Natural killer cell (primary cell): Measurements from ENCODE around the gene RAB26. TPM values are rescaled to one million over a fixed set of nuclear protein-coding genes. Genes with fewer than 3 reads are reported as not detected.
A peak's percentile ranks its signal among the peaks of the same experiment; 100 is the strongest.

ENCODE experiments used
- ATAC-seq, 3 donors: fragments of 150-1000 bp in 2 of 3; fragments of 200-7000 bp in 1 of 3; cut with Tn5 transposase; 1 replicate in 1 of 3; 2 replicates in 2 of 3; pipeline ENCODE4 v1.10.0; 2021; ENCODE audit warnings: mild to moderate bottlenecking in 2 of 3, moderate library complexity in 2 of 3
- DNase-seq, 2 donors: peaks; one replicate each; pipeline versions ENCODE4 v3.0.0 to v3.0.0-alpha.2; 2013 to 2021; ENCODE audit warnings: mixed read lengths in 1 of 2
- H3K27ac ChIP-seq: one replicate; pipeline ENCODE4 v1.5.1; 2013; ENCODE audit warnings: mild to moderate bottlenecking, low read length
- H3K27me3 ChIP-seq: one replicate; pipeline ENCODE4 v1.6.1; 2013; ENCODE audit warnings: low read length; ENCODE audit not compliant: control insufficient read depth, insufficient read depth
- H3K36me3 ChIP-seq: one replicate; pipeline ENCODE4 v1.6.1; 2013; ENCODE audit warnings: low read length; ENCODE audit not compliant: control insufficient read depth, insufficient read depth
- H3K4me1 ChIP-seq: one replicate; pipeline ENCODE4 v1.6.1; 2013; ENCODE audit warnings: low read length; ENCODE audit not compliant: control insufficient read depth, insufficient read depth
- H3K4me3 ChIP-seq: one replicate; pipeline ENCODE4 v1.5.1; 2013; ENCODE audit warnings: low read length
- H3K9me3 ChIP-seq: one replicate; pipeline ENCODE4 v1.6.1; 2013; ENCODE audit warnings: low read length; ENCODE audit not compliant: control insufficient read depth, insufficient read depth
- H3K27ac Mint-ChIP-seq, 2 donors: one replicate each; pipeline ENCODE4 v1.8.0; 2022; ENCODE audit warnings: mild to moderate bottlenecking in 2 of 2, mixed read lengths in 2 of 2, moderate library complexity in 1 of 2
- H3K27me3 Mint-ChIP-seq, 2 donors: one replicate each; pipeline ENCODE4 v1.8.0; 2022; ENCODE audit warnings: low read depth in 2 of 2, mixed read lengths in 2 of 2
- H3K36me3 Mint-ChIP-seq: one replicate; pipeline ENCODE4 v1.8.0; 2022; ENCODE audit warnings: mixed read lengths
- H3K4me1 Mint-ChIP-seq, 2 donors: one replicate each; pipeline ENCODE4 v1.8.0; 2022; ENCODE audit warnings: mixed read lengths in 2 of 2
- H3K4me3 Mint-ChIP-seq: one replicate; pipeline ENCODE4 v1.8.0; 2022; ENCODE audit warnings: mild to moderate bottlenecking, moderate library complexity, mixed read lengths
- H3K9me3 Mint-ChIP-seq, 2 donors: one replicate each; pipeline ENCODE4 v1.8.0; 2022; ENCODE audit warnings: mixed read lengths in 2 of 2
- CTCF ChIP-seq: fragments of 200-600 bp; IDR thresholded peaks from one replicate; pipeline ENCODE4 v1.8.0; 2022; ENCODE audit warnings: antibody characterized with exemption
- WGBS: methylation state at CpG from one replicate; pipeline ENCODE4 v1.1.7; 2013; ENCODE audit warnings: missing lambda C conversion rate; ENCODE audit not compliant: insufficient coverage; 5-methylcytosine and 5-hydroxymethylcytosine counted together
- intact Hi-C: fragments of 100-400 bp; cut with micrococcal nuclease; formaldehyde crosslinking; loops from one replicate; pipeline ENCODE4 v1.14.2; 2022
- total RNA-seq, 4 donors: library from RNA; stranded (reverse); fragments of 120-200 nt in 1 of 4; gene quantifications; one replicate each; pipeline versions ENCODE4 v1.2.3 to v1.2.4, GENCODE V29; 2013 to 2022

RAB26 gene
- total RNA-seq, 3 donors from 2014 or later (not counting 1 experiment from before 2014, with no cell fraction given) = 0.27 to 0.28 TPM; not detected in 1

GRCh38 chr16:2148714-2149629, 547 bp downstream of the RAB26 start:
- no peak overlapping the region for H3K27ac Mint-ChIP-seq
- H3K4me3 Mint-ChIP-seq = peak overlapping the region; percentile 61
- H3K4me3 ChIP-seq = no peak overlapping the region
- ATAC-seq = peak; percentile 11 to 25 (median 23)
- H3K9me3 ChIP-seq = no peaks in the 10 kb centered on the region
- peak in 1 of 2 donors; percentile 51 for DNase-seq
- H3K4me1 Mint-ChIP-seq = peaks cover 0 to 14% of the 10 kb centered on the region in 2 donors
- intact Hi-C loops = no loop called here
- WGBS = 2% methylated on average over 56 of the region's 62 CpGs
- no peaks in the 10 kb centered on the region for H3K9me3 Mint-ChIP-seq
- no peaks in the 10 kb centered on the region for H3K36me3 Mint-ChIP-seq
- TF ChIP-seq CTCF = no peak
- H3K36me3 ChIP-seq = peaks cover 5% of the 10 kb centered on the region
- H3K27ac ChIP-seq = no peak overlapping the region
- H3K4me1 ChIP-seq = peaks cover 46% of the 10 kb centered on the region
- no peaks in the 10 kb centered on the region for H3K27me3 ChIP-seq
- peaks cover 0 to 3% of the 10 kb centered on the region in 2 donors for H3K27me3 Mint-ChIP-seq

DNA sequence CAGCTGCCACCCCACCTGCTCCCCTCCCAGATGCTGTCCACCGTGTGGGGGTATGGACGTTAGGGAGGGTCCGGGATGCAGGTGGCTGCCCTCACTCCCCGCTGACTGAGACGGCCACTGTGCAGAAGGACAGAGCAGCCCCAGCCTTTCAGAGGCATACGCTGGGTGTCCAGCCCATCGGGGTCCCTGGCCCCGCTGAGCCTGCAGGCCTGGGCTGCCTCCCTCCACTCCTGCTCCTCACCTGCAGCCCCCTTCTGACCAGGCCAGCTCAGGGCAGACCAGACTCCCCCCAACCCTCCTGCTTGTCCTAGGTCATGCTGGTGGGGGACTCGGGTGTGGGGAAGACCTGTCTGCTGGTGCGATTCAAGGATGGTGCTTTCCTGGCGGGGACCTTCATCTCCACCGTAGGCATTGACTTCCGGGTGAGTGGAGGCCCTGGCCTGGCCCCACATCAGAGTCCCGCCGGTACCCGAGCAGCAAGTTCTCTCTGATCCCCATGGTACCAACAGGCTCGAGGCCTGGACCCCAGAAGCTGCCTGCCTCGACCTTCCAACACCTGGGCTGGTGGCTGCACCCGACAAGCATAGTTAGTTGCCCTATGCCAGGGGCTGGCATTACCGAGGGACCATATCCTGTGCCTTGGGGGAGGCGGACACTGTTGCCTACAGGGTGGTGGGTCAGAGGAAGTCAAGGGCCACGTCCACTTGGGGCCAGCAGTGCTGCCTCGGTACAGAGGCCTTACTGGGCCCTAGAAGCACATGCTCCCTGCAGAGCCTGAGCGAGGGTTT, 1.4 kb downstream of the RAB26 start:
- H3K36me3 ChIP-seq = peaks cover 5% of the 10 kb centered on the region
- H3K27me3 Mint-ChIP-seq = peaks cover 0 to 3% of the 10 kb centered on the region in 2 donors
- H3K4me1 Mint-ChIP-seq = peaks cover 6 to 21% of the 10 kb centered on the region in 2 donors
- no peak overlapping the region for H3K4me3 ChIP-seq
- intact Hi-C loops = loop anchor here (5.0 to 10.0 kb wide), 2 partner anchors 65 to 378 kb away; partner anchors contain the start of genes BRICD5, EME2, MRPS34 and NME3
- DNase-seq (peak in 1 of 2 donors; percentile 19), ATAC-seq (no peak)
- no peaks in the 10 kb centered on the region for H3K36me3 Mint-ChIP-seq
- H3K9me3 ChIP-seq = no peaks in the 10 kb centered on the region
- no peaks in the 10 kb centered on the region for H3K9me3 Mint-ChIP-seq
- TF ChIP-seq CTCF = no peak
- no peak overlapping the region for H3K27ac ChIP-seq
- H3K4me1 ChIP-seq = peaks cover 55% of the 10 kb centered on the region
- no peak overlapping the region for H3K27ac Mint-ChIP-seq
- H3K27me3 ChIP-seq = no peaks in the 10 kb centered on the region
- peak overlapping the region; percentile 42 for H3K4me3 Mint-ChIP-seq
- 67% methylated on average over 24 of the region's 24 CpGs for WGBS

DNA sequence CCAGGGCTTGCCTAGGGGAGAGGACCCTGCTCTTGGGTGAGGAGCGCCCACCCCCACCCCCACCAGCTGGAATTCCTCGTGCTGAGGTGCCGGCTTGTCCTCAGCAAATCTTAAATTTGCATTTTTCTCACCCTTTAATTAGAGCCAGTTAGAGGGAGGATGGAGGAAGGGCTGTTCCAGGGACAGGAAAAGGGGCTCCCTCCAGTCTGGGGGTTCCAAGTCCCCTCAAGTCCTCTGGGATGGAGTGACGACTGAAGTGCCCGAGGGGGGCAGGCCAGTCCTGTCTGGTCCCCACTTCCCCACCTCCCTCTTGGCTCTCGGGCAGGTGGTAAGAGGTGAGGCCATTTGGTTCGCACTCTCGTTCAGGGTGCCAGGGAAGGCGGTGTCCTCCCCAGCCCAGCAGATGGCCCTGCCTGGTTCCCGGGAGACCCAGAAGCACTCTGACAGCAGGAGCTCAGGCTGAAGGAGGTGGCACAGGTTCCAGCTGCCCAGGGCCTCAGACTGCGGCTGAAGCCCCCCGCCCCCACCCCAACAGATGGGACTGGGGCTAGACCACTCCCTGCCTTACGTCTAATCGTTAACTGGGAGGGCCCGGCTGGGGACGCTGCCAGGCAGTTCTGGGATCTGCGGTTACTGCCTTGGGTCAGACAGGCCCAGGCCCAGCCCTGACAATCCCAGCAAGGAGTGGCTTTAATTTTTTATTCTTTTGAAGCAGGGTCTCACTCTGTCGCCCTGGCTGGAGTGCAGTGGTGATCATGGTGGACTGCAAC, 2.2 kb downstream of the RAB26 start:
- intact Hi-C loops = loop anchor here (5.0 to 10.0 kb wide), 2 partner anchors 64 to 378 kb away; partner anchors contain the start of genes BRICD5, EME2, MRPS34 and NME3

More for the DNA sequence above, 2.2 kb downstream of the RAB26 start:
- no peaks in the 10 kb centered on the region for H3K9me3 Mint-ChIP-seq
- peaks cover 57% of the 10 kb centered on the region for H3K4me1 ChIP-seq
- DNase-seq (no peak), ATAC-seq (no peak)
- no peak overlapping the region for H3K4me3 ChIP-seq
- no peak overlapping the region for H3K4me3 Mint-ChIP-seq
- H3K27ac ChIP-seq = no peak overlapping the region
- peaks cover 5% of the 10 kb centered on the region for H3K36me3 ChIP-seq
- no peaks in the 10 kb centered on the region for H3K36me3 Mint-ChIP-seq
- peaks cover 0 to 3% of the 10 kb centered on the region in 2 donors for H3K27me3 Mint-ChIP-seq
- TF ChIP-seq CTCF = no peak
- H3K27me3 ChIP-seq = no peaks in the 10 kb centered on the region
- H3K4me1 Mint-ChIP-seq = peaks cover 14 to 29% of the 10 kb centered on the region in 2 donors
- no peaks in the 10 kb centered on the region for H3K9me3 ChIP-seq
- H3K27ac Mint-ChIP-seq = no peak overlapping the region
- WGBS = 81% methylated on average over 15 of the region's 18 CpGs
